ENCODE results near the gene RBM20.
"Not testable (repeated sequence)": the region's sequence is repeated elsewhere in the genome, so short reads cannot be mapped to it uniquely, and the experiment has no call there.

DNA sequence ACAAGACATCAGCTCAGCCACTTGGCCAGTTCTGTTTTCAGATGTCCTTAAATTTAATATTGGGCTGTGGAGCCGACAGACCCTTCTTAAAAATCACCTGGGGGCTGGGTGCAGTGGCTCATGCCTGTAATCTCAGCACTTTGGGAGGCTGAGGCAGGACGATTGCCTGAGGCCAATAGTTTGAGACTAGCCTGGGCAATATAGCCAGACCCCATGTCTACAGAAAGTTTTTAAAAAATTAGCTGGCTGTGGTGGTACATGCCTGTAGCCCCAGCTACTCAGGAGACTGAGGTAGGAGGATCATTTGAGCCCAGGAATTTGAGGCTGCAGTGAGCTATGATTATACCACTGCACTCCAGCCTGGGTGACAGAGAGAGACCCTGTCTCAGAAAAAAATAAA, 22.1 kb downstream of the RBM20 start:
- TF ChIP-seq, protein P1, sequence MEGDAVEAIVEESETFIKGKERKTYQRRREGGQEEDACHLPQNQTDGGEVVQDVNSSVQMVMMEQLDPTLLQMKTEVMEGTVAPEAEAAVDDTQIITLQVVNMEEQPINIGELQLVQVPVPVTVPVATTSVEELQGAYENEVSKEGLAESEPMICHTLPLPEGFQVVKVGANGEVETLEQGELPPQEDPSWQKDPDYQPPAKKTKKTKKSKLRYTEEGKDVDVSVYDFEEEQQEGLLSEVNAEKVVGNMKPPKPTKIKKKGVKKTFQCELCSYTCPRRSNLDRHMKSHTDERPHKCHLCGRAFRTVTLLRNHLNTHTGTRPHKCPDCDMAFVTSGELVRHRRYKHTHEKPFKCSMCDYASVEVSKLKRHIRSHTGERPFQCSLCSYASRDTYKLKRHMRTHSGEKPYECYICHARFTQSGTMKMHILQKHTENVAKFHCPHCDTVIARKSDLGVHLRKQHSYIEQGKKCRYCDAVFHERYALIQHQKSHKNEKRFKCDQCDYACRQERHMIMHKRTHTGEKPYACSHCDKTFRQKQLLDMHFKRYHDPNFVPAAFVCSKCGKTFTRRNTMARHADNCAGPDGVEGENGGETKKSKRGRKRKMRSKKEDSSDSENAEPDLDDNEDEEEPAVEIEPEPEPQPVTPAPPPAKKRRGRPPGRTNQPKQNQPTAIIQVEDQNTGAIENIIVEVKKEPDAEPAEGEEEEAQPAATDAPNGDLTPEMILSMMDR (IDR thresholded peaks at IDR 0.05) = not testable (repeated sequence)
- not testable (repeated sequence) for TF ChIP-seq EP300 (IDR thresholded peaks at IDR 0.05)

All from gastroesophageal sphincter (tissue), 3 donors.